Pulmonary artery endothelial cell (primary cell): ENCODE results near the gene NGF. TPM values are rescaled to one million over a fixed set of nuclear protein-coding genes. Genes with fewer than 3 reads are reported as not detected.

Experiments
- DNase-seq: peaks from one replicate; pipeline ENCODE4 v3.0.0-alpha.2; 2011; ENCODE audit warnings: low read depth, low spot score
- total RNA-seq: library from RNA; depleted of rRNA; stranded (reverse); fragments of >200 nt; gene quantifications from 2 replicates; pipeline ENCODE4 v1.2.3, GENCODE V29; 2014

NGF gene
- total RNA-seq, 1 donor from 2014 or later, result not detected

DNA sequence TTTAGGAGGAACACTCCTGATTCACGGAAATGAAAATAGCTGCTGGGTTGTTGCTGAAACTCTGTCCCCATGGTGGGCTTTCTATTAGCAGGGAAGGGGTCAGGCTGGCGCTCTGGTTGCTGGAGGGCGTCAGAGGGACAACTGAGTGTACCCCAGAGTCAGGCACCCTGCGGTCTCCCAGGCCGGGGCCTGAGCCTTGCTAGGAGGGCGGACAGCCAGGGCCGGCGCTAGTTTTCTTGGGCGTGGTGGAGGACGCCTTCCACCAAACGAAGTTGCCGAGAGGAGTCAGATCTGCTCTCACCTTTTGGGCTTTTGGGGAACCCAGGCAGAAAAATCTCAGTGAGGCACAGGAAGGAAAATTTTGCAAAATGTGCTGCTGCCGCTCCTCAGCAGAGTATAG is 54.8 kb downstream of the NGF start:
- DNase-seq, result no peak

DNA sequence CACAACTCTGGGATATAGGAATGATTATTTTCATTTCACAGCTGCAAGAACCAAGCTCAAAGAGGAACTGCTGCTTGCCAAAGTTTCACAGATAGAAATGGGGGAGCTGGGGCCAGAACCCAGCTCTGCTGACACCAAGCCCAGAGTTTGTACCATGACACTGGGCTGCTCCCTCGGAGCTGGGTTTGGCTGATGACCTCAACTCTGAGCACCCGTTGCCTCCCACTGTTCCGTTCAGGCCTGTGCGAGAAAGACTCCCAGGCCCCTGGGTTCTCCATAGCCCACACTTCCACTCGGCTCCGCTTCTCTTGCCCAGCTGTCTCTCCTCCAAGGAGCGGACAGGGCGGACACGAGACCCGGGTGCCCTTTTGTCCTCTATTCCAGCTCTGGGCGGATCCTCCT is 55.2 kb downstream of the NGF start:
- no peak for DNase-seq

DNA sequence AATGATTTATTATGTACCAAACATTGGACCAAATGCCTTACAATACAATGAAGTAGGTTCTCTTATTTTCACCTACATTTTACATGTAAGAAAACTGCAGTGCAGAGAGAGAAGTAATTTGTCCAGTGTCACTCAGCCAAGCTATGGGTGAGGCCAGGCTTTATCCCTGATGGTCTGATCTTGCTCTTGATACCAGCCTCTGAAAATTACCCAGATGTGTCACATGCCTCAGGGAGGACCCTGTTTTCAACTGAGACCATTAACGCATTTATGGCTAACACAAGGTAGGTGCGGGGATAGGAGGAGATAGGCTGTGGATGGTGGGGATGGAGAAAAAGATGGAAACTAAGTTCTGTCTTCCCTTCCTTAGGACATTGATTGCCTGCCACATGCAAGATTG is 56.9 kb downstream of the NGF start:
- no peak for DNase-seq

DNA sequence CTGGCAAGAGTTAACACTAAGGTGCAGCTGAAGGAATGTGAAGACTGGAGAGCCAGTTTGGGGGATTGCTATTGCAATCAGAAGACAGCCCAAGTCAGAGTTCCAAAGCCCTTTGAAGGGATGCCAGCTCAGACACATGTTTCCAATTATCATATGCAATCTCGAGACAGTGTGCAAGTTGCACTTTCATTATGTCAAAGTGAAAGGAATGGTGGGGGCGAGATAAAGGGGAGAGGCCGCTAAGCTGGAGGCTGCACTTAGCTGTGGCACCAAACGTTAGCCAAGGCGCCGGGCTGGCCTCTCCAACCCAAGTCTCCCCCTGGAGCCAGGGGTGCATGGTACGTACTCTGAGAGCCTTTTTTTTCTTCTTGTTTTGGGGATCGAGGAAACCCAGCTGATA is 58.0 kb downstream of the NGF start:
- no peak for DNase-seq

DNA sequence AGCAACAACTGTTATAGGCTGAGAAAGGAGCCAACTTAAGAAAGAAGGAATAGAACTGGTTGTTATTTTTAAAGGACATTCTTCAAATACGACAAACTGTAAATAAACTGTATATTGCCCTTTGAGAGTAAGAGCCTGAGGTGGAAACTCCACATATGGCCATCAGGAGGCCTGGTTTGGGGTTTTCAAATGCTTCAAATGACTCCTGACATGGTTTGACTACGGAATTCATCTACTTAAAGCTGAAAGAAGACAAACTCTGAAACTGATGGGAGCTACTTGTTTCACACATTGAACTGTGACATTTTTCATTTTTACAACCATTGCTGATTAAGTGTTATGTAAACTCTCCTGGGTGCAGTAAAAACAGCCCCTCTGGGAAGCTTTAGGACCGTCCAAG is 59.8 kb downstream of the NGF start:
- no peak for DNase-seq

DNA sequence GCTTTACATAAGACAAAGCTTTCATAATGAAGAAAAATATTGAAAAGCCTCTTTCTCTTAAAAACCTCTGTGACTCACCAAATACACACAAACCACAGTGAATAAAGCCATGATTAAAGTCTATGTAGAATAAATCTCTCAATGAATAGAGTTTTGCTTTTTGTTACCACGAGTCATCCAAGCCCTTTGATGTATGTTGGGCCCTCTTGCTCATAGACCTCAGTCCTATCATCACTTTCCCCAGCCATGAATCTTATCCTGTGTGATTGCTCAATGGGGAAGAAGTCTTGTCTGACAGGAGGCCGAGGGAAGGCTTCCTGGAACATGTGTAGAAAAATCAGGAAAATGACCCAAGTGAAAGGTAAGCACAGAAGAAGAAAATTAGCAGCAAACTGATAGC is 60.8 kb downstream of the NGF start:
- no peak for DNase-seq

DNA sequence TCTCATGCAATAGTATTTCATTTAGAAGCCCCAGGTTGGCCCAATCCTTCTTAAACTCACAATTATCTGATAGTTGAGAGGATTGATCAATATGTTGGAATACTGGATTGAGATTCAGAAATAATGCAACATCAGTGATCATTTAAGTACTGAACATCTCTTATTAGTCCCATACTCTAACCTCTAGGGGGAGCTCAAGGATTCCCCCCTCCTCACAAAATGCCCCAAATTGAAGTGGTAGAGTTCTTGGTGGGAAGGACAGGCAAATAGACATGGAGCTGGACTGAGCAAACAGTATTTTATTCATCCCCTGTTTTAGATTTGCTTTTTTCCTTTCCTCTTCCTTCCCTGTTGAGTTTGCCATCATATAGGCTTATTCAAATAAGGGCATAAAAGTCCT is 62.8 kb downstream of the NGF start:
- no peak for DNase-seq

DNA sequence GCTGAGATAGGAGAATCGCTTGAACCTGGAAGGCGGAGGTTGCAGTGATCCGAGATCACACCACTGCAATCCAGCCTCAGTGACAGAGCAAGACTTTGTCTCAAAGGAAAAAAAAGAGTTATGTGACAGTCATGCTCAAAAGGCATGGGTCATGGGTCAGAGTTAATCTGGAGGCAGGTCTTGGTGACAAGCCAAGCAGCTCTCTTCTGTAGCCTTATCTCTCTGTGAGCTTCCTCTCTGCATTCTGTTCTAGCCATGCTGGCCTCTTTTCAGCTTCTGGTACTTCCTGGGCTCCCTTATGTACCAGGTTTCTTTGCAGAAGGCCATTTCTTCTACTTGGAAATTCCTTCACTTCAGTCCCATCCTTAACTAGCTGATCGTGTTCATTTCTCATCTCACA is 63.6 kb downstream of the NGF start:
- DNase-seq, result no peak

DNA sequence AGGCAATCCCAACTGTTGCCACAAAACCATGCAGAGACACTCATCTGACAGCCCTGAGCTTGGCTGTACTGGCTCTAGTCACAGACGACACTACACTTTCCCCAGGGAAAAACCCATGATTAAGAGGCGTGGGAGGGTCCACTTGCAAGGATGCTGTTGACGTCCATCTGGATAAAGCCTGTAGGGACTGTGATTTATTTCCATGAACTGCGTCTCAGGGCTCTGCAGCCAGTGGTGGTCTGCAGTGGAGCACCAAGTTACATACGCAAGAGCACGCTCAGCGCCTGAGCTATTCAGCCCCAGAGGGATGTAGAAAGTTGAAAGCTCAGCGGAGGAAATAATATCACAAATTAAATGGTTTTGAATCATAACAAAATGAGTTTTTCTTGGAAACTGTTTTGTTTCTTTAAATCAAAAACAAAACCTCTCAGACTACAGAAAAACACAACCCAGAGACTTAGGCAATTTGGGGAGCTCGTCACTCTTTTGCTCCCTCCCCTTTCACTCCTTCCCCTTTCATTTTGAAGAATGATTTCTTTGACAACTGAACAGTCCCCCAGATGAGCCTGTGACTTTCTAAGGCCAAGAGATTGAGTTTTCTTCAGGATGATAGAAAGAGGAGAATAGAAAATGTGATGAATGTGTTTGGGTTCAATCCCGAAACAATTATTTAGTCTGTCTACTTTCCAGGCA is 71.2 kb downstream of the NGF start:
- DNase-seq, result no peak

DNA sequence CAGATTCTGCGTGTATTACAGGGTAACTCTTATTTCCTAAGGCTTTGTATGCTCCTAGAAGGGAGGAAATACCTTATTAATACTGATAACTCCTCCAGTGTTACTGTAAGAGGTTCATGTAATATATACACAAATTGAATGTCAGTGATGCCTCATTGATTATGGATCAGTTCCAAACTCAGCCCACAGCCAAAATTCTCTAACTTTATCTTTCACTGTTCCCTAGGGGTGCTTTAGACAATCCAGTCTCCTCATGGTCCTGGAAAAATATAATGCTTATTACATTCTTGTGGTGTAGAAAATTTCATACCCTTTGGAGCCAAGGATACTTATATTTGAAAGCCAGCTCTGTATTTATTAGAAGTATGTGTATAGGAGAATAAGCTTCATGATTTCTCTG is 73.0 kb downstream of the NGF start:
- DNase-seq, result no peak

DNA sequence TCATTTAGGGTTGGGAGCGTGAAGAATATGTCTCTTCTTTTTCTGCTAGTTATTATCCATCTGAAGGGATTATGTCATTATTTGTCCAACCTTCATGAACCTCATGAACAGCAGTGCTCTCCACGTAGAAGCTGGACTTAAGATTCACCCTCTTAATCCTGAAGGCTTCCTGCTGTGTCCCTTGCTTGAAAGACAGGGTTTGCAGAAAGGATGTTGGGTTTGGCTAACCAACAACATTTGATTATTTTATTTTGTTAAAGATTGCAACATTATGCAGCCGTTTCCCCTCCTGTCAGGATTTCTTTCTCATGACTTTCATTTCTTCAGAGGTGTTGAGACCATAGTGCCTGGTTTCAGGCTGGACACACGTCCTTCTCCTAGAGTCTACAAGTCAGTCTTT is 75.2 kb downstream of the NGF start:
- DNase-seq, result no peak

DNA sequence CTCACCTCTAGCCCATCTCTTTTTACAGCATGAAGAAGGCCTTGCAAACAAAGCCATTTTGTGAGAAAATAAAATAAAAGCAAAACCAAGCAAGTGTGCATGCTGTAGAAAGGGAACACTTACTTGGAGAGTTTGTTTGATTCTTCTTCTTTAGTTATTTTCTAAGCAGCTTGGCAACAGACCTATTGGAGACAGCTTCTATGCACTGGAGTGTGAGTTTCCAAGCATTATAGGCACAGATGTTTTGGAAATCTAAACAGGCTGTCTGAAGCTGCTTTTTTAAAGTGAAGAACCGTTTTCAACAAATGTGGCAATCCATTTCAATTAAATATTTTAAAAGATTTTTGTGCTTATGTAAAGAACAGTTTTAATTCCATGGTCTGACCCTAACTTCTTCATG is 76.6 kb downstream of the NGF start:
- DNase-seq, result no peak

DNA sequence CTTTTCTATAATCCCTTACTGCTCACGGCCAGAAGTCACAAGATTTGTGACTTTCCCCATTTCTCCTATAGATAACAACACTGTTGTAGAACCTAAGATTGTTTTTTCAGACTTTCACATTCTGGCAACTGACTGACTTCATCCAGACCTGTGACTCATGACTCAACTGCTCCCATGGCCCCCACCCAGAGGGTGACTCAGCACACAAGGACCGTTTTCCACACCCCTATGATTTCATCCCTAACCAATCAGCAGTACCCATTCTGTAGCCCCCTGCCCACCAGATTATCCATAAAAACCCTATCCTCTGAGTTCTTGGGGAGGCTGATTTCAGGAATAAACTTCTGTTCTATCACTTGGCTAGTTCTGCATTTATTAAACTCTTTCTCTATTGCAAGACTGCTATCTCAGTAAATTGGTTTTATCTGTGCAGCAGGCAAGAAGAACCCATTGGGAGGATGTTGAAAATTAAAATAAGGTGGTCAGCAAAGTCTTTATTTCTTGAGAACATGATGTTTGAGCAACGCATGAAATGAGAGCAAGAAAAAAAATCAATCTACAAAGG is 79.7 kb downstream of the NGF start:
- no peak for DNase-seq

DNA sequence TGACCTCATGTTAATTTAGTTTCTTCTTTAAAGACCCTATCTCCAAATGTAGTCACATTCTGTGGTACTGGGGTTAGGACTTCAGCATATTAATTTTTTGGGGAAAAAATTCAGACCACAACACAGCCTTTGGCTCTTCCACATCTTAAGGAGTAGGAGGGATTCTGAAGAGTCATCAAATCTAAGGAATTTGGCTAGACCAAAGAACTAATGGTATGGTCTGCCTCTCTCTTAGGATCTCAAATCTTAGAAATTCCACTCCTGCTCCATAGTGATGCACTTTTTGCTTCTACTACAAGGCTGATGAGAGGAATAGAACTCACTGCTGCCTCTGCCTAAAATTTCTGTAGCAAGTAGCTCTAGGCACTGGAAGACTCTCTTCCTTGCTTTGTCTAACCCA is 80.5 kb downstream of the NGF start:
- DNase-seq, result no peak

DNA sequence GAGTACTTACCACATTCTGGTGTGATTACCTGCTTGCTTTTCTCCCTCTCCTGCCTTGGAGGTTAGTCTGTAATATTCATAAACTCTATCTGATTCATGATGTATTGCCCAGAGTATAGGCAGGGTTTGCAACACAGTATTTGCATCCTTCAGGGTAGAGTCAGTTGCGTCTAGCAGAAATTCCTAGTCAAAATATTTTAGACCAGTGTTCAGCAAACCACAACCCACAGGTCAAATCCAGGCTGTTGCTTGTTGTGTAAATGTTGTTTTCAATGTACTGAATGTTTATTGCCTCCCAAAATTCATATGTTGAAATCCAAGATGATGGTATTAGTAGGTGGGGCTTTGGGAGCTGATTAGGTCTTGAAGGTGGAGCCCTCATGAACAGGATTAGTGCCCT is 82.9 kb downstream of the NGF start:
- no peak for DNase-seq

DNA sequence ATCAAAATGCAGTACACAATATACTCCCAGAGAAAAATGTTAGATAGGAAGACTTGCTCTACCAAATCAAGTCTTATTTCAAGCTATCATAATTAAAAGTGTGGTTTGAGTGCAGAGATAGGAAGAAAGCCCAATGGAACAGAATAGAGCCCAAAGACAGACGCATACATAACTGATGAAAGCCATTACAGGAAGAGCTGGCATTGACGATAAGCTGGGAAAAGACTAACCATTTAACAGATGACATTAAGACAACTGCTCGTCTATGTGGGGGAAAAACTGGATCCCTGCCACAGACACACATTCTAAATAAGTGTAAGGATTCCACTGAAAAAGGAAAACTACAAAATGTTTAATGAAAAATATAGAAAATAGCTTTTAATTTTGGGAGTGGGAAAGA is 85.5 kb downstream of the NGF start:
- no peak for DNase-seq

DNA sequence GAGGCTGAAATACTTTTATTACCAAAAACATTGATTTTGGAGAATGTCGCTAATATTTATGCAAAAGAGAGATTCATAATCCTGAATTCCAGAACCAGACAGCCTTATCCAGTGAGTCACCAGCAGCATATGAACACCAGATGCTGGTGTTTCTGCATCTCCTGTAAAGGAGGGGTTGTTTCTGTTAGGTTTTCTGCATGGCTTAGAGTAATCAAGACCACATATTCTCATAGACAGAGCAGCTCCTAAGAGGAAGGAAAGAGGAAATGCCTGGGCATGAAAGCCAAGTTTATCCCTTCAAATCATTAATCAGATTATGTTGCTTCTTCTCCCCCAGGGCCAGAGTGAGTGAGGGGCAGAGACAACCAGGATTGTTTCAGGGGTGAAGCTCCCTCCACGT is 86.2 kb downstream of the NGF start:
- no peak for DNase-seq

DNA sequence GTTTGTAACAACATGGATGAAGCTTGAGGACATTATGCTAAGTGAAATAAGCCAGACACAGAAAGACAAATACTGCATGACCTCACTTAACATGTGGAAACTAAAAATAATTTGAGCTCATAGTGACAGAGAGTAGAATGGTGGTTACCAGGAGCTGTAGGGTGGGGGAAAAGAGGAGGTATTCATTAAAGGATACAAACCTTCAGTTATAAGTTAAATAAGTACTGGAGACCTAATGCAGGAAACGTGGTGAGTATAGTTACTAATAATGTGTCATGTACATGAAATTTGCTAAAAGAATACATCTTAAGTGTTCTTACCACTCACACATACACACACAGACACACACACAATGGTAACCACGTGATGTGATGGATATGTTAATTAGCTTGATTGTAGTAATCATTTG is 86.7 kb downstream of the NGF start:
- no peak for DNase-seq

DNA sequence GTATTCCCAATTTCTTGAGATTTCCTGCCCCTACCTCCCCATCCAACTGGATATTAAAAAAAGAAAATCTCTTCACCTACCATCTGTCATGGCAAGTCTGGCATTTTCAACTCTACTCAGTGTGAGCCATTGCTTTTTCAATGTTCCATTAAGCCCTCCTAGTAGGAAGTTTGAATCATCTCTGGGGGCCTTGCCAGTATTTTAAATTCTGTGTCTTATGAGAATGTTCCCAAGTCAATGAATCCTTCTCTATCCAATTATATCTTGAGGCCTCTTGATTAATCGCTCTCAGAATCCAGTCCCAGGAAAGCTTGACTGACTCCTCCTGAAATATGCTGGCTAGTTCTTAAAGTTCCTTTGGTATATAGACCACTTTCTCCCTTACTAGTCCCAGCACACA is 91.5 kb downstream of the NGF start:
- DNase-seq, result no peak

DNA sequence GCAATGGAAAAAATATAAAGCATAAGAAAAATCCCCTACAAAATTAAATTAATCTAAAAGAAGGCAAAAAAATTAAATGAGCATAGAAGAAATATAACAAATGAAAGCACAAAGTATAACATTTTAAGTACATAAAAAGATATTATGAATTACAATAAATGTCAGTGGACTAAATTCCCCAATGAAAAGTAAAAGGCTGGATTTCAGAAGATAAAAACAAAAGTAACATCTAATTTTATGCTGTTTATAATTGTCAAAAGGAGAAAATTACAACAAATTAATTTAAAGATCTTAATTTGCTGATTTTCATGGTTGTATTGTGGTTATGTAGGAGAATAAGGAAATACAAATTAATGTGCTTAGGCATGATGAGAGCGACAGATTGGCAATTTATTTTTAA is 92.8 kb downstream of the NGF start:
- no peak for DNase-seq

DNA sequence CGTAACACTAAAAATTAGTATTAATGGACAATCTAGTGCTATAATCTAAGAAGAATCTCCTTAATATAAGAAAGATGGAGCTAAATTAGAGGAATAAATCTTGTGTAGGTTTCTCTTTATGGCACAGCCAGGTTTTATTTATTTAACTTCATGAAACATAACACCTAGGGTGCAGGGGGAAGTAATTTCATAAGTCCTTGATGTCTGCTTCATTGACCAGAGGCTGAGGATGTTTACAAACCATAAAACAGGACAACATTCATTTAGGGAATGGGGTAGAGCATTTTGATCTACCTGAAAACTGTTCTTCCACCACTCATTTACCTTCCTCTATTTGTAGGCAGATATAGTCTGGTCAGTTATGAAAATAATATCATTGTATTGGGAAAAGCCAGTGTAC is 95.5 kb downstream of the NGF start:
- no peak for DNase-seq

DNA sequence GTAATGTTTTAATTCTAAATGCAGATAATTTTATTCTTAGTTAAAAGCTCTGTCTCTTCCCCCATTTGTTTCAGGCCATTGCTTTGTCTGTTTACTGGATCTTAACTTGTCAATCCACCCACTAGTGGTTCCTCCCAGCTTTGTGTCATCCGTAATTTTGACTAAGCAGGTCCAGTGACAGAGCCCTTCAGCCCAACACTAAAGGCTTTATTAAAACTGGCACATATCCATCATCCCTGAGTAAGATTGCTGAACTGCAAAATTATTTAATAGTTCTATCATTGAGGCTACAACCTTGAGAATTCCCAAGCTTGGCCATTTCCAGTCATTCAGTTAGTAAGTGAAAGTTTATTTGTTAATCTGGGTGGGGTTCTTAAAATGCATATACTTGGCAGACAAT is 96.7 kb downstream of the NGF start:
- DNase-seq, result no peak

DNA sequence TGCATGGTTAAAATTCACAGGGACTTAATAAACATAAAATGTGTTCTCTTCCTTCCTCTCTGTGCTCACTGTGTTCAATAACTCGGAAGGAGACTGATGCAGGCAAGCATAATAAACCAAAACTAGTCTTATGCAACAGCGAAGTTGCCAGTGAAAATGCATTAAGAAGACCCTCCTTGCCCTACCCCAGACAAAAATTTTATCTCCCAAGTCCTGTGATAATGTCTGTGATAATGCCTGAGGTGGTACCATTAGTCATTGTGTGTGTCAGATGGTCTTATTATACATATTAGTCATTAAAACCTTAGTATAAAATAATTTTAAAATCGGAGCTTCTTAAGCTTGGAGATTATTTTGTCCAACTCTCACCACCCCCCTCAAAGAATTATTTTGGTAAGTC is 97.8 kb downstream of the NGF start:
- DNase-seq, result no peak

DNA sequence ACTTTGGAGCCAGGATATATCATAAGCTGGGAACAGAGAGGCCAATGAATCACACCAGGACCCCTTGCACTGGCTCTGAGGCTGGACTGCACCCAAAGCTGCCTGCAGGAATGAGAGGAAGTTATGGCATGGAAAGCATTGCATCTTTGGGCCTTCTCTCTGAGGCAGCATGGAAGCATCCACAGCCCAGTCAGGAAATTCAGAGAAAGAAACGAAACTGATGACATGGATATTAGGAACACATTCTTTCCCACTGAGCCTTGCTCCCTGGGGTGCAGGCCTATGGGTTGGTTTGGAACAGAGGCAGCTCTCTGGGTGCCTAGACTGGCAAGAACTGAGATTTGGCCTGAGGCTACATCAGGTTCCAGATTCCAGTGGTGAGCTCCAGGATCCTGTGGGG is 98.6 kb downstream of the NGF start:
- DNase-seq, result no peak
